Stimulated activated CD4-positive, alpha-beta T cell treated with anti-CD3 and anti-CD28 coated beads, Interleukin-4, amount 100 ng/mL, for 1 hour (primary cell): ENCODE data around the gene DSG1.

ENCODE experiments used
- DNase-seq: peaks from one replicate; pipeline ENCODE4 v3.0.0-alpha.2; 2020

The DSG1 gene

DNA sequence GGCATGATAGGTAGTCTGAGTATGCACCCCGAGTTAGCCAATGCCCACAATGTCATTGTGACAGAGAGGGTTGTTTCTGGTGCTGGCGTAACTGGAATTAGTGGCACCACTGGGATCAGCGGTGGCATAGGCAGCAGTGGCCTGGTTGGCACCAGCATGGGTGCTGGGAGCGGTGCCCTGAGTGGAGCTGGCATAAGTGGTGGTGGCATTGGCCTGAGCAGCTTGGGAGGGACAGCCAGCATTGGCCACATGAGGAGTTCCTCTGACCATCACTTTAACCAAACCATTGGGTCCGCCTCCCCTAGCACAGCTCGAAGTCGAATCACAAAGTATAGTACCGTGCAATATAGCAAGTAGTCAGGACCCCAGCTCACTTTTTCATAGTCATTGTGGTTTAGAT, 37.0 kb downstream of the DSG1 start:
- DNase-seq, result no peak

DNA sequence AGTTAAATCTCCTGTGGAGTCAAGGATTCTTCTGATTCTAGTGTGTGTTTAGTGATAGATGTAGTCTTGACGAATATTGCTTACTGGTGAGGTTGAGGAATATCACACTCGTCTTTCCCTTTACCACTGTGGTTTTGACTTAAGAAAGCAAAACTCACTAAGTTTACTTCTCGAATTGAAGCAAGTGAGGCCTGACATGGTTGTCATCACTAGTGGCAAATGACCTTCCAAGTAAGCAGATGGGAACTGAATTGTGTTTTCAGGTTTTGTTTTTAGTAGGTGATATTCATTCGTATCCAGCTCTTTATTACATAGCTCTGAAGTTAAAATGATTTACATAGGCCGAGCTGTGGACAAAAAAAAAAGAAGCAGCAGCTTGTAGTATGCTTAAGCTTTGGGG, 38.1 kb downstream of the DSG1 start:
- DNase-seq, result no peak

DNA sequence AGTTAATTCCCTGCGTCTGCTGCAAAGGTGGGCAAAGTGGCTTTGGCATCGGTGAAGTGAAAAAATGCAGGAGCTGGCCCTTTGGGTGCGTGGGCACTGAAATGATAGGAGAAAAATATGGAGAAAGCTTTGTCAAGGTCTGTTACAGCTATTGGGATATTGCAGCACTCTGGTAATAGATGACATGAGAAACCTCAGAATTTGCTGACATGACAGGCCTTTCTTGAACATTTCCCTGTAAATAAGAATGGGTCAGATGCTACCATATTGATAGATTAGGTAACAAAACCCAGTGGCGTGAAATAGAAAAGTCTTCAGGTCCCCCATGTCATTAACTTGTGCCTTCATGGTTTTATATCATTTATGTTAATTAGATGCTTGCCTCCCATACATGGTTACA, 46.2 kb downstream of the DSG1 start:
- DNase-seq, result no peak

DNA sequence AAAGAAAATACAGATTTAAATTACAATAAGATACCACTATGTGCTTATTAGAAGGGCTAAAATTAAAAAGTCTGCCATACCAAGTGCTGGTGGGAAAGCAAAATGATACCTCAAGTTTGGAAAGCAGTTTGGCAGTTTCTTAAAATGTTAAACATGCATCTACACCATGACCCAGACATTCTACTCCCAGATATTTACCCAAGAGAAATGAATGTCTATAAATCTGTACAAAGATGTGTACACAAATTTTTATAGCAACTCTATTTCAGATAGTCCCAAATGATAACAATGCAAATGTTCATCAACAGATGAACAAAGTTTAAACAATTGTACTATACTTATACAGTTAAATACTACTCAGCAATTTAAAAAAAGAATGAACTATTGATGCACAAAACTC, 51.5 kb downstream of the DSG1 start:
- no peak for DNase-seq

DNA sequence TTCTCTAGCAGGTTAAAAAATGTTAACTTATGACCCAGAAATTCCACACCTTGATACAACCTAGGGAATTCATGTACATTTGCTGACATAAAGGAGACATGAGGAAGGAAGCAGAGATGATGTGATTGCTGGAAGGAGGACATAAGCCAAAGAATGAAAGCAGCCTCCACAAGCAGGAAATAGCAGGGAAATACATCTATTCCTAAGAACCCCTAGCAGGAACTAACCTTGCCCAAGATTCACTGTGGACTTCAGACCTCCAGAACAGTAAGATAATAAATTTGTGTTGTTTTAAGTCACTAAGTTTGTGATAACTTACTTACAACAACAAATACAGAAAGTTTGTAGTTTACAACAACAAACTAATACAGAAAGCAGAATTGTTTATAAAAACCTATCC, 54.0 kb downstream of the DSG1 start:
- DNase-seq, result no peak

DNA sequence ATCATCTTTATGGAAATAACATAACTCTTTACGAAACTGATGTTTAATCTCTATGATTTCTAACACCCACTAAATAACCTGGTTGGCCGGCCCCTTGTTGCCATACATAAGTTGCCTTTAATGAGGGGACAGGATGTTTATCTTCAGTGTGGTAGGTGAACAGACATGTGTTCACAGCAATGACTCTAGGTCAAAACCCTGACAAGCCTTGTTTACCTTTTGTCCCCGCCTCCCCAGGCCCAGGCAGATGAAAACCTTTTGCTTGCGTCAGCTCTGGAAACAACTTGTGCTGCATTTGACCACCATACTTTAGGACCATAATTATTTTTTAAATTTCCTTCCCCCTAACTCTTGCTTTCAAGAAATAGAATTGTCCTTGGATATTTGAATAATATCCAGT, 55.7 kb downstream of the DSG1 start:
- no peak for DNase-seq

DNA sequence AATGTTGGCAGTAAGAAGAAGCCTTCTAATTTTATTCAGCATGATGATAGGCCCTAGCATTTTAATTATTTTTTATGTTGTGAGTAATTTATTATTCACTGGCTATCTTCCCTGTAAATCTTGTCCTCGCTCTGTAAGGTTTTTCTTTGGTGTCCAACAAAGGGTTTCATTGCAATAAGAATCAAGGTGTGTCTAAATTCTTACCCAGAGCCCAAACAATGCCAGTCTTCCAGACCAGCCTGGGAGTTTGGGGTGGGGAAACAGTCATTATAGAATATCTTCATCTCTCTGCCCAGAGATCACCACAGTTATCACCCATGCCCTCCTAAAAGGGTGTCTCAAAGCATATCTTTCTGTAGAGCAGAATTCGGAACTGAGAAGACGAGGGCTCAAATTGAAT, 58.5 kb downstream of the DSG1 start, which contains the start of gene DSG4:
DSG4 (plus strand) TSS at position 301 of the 400 bp plus-strand sequence. CDS start 135 bp downstream, outside the sequence.
- no peak for DNase-seq

DNA sequence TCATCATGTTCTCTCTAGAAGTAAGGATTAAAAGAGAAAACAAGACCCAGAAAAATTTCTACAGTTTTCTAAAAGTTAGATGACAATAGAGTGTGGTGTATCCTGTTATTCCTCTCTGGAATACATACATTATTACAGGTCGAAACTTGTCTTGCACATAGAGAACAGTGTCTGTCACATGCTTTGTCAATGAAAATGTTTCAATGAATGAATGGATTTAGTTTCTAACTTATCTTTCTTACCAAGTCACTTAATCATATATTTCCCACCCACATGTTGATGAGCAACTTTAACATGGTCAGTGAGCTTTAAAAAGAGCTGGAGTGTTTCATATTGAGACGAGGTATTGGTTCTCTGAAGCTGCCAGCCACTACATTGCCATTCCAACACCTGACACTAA, 63.0 kb downstream of the DSG1 start:
- no peak for DNase-seq

DNA sequence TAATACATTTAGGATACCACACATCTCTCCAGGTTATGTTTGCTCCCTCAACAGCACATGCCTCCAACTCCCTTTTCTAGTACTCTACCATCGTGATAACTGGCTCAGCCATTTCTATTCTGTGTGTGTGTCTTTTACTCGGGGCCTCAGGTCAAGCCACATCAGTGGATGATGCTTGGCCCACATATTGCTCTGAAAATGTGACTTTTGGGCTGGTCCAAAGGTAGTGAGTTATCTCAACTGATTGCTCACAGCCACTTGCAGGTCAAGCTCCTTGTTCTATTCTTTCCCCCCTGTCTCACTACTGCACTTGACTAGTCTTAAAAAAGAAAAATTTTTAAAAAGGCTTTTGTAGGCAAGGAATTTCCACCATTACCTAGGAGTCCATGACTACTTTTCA, 64.1 kb downstream of the DSG1 start:
- DNase-seq, result no peak

DNA sequence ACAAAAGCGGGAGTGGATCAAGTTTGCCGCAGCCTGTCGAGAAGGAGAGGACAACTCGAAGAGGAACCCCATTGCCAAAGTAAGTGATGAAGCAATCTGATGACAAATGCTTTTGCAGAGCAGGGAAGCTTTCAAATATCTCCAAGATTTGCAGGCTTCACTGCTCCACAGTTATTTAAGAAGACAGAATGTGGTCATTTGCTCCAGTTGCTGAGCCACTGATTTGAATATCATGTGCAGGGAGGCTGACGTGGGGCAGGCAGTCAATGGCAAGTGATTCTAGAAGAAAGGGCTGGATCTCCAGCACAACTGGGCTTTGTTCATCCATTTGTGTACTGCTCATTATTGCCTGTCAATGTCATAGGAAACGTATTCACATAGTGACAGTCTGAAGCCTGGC, 68.8 kb downstream of the DSG1 start:
- no peak for DNase-seq

DNA sequence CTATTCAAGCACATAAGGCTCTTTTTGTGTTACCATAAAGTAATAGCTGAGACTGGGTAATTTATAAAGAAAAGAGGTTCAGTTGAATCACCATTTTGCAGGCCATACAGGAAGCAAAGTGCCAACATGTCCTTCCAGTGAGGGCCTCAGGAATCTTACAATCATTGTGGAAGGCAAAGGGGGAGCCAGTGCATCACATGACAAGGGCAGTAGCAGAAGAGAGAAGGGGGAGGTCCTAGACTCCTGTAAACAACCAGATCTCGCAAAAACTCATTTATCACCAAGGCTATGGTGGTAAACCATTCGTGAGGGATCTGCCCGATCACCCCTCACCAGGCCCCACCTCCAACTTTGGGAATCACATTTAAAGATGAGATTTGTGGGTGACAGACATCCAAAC, 75.3 kb downstream of the DSG1 start:
- no peak for DNase-seq

DNA sequence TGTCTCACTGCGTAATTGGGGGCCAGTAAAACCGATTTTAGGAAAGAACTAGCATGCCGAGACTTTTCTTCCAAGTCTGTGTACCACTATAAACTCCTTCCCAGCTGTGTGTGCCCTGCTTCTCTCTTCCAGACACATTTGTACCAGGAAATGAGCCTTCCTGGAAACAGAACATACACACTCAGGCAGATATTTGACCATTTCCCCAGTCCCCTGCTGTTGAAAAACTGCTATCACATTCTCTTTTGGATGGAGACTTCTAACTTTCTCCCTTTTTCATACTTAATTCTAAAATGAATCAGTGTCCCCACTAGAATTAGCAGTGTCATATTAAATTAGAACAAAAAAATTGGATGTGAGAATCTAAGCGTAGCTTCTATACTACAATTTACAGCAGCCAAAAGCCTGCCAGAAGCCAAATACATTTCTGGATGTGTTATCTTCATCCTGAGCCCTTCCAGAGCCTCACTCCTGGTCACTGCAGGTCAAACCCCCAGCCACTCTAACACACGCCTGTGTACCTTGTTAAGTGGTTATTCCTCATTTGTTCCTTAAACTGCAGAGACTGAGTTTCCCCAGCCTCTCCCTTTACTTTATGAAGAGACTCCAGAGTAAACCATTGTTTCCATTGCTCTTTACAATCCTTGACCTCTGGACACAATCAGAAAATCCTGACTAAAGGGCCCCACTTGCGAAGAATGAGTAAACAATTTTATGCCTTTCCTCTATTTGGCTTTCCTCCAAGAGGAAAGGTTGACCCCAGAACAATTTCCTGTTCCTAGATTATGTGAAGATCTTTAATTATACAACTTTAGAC, 79.0 kb downstream of the DSG1 start:
- DNase-seq, result no peak

DNA sequence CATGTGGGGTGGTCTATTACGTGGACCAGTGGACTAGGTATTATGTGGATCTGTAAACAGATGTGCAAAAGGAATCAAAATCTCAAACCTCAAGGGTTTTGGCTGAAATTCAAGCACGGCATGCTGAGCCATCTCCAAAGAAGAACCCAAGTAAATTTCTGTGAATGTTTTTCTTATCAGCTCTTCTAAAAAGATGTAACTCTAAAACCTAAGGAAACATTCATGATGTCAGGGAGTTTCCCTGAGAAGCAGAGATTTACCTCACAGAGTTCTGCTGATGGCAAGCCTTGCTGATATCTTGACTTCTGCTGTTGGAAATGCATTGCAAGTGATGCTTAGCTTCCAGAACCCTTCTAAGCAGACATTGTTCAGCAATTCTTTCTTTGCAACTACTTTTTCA, 80.2 kb downstream of the DSG1 start:
- no peak for DNase-seq

DNA sequence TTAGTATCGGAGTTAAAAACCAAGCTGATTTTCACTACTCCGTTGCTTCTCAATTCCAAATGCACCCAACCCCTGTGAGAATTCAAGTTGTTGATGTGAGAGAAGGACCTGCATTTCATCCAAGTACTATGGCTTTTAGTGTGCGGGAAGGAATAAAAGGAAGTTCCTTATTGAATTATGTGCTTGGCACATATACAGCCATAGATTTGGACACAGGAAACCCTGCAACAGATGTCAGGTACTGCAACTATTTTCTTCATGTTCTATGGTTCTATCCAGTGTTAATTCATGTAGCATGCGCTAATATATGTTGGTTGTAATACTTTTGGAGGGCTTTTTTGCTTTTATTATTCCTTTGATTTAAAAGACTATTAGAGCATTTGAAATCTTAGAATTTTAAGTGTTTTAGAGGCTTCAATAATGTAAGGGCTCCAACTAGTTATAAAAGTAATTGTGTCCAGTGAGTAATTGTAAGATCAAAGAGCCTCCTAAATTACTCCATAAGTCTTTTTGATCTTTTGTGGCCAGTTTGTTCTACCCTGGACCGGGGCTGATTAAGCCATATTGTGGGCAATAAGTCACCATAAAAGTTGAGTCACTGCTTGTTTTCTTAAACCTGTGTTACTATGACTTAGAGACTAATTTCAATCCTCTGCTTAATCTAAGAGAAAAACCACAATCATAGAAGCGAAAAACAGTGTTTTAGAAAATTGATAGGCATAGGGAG, 81.5 kb downstream of the DSG1 start:
- no peak for DNase-seq

DNA sequence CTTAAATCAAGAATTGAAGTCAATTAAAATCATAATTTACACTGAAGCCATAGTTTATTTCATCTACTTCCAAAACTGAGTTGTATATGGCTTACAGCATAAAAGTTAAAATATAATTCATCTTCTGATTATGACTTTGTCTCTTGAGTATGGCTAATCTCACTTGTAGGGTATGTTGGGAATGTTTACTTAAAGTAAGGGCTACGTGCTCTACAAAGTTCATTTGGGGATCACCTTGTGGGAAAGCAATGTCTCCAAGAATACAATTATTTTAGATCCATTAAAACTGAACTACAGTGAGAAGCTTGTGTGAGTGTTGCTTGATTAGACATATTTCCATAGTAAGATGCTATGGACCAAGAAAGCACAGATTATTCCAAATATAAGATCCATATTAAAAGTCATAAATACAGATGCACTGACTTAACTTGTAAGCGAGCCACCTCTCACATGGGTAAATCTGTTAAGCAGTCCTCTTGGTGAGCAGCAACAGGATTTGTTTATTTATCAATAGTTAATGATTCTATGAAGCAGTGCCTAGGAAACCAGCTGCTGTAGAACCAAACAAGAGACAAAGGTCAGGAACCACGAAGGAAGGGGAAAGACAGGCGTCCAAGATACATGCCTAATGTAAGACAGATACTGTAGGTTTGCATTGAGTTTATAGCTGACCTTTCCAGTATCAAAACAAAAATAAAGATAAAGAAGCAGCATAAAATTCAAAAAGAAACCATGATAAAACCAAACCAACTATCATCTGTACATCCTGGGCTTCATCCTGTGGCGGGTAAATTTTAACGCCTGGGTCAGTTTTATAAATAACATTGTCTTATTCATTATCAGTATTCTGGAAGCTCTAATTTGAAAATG, 83.4 kb downstream of the DSG1 start:
- DNase-seq, result no peak

DNA sequence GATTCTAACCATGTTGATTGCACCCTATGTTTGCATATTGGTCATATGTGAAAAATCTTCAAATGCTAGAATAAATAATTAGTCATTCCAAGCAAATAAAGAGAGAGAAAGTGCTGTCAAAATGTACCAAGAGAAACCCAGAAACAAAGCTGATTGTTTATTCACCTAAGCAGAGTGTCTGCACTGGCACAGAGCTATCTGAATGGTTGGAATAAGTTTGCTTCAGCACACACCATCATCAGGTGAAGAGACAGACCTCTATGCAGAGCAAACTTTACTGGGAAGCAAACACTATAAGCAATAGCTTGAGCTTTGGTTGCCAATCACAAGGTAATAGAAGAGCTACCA, 84.0 kb downstream of the DSG1 start:
- DNase-seq, result no peak

DNA sequence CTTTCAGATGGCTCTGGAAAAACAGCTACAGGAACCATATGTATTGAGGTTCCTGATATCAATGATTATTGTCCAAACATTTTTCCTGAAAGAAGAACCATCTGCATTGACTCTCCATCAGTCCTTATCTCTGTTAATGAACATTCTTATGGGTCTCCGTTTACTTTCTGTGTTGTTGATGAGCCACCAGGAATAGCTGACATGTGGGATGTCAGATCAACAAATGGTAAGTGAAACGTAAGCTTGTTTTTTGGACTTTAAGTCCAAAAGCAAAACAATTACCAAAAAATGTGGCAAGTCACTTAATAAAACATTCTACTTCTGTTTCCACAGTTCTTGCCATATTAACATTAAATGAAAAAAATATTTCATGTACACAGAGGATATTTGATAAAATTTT, 85.4 kb downstream of the DSG1 start:
- no peak for DNase-seq
